ENCODE data around the gene ABCA5. TPM values are rescaled to one million over a fixed set of nuclear protein-coding genes. Genes with fewer than 3 reads are reported as not detected.

Gene ABCA5
- polyA plus RNA-seq, 1 donor (not counting 4 experiments of a cell fraction or from before 2014, with no cell fraction given): 11.1 TPM

- FAIRE-seq: no peak
These were observed 106.8 kb downstream of the ABCA5 start for GRCh38 chr17:69220098-69220497.

DNA sequence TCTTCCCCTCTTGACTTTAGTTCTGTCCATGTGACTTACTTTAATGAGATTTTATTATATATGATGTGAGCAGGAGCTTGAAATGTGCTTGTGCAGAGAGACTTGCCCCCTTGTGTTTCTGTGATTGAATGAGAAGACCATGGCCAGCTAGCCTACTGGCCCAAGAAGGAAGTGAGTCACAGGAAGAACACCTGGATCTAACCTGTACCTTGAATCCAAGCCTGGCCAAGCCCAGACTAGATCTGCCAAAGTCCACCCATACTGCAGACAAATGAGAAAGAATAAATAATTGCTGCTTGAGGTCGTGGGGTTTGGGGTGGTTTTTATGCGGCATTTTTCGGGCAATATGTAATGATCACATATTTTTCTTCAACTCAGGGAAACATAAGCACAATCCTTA lies 107.9 kb downstream of the ABCA5 start:
- DNase-seq (ENCODE audit: low read depth, low spot score) (peak; percentile 7), FAIRE-seq (peak; percentile 55)
- H3K27ac ChIP-seq (ENCODE audit: control insufficient read depth, insufficient read depth, low read length): no peak overlapping the region

More at GRCh38 chr17:69220098-69220497, 106.8 kb downstream of the ABCA5 start:
- dilution Hi-C loops (cut with MboI; ENCODE audit: extremely low pct_ligation_motif_present, low sequenced_read_pairs): no loop called here
- no peaks in the 10 kb centered on the region for H3K9me1 ChIP-seq (ENCODE audit: control insufficient read depth, extremely low read depth, insufficient read depth, low read length)
- DNase-seq (ENCODE audit: low read depth, low spot score): no peak
- H3K4me2 ChIP-seq (ENCODE audit: control insufficient read depth, extremely low read depth, insufficient read depth, low read depth, low read length): no peak overlapping the region
- H2AFZ ChIP-seq (ENCODE audit: control insufficient read depth, low read length): no peak overlapping the region
- TF ChIP-seq, protein P1, sequence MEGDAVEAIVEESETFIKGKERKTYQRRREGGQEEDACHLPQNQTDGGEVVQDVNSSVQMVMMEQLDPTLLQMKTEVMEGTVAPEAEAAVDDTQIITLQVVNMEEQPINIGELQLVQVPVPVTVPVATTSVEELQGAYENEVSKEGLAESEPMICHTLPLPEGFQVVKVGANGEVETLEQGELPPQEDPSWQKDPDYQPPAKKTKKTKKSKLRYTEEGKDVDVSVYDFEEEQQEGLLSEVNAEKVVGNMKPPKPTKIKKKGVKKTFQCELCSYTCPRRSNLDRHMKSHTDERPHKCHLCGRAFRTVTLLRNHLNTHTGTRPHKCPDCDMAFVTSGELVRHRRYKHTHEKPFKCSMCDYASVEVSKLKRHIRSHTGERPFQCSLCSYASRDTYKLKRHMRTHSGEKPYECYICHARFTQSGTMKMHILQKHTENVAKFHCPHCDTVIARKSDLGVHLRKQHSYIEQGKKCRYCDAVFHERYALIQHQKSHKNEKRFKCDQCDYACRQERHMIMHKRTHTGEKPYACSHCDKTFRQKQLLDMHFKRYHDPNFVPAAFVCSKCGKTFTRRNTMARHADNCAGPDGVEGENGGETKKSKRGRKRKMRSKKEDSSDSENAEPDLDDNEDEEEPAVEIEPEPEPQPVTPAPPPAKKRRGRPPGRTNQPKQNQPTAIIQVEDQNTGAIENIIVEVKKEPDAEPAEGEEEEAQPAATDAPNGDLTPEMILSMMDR (optimal IDR thresholded peaks at IDR 0.05 in 1 of 3, IDR thresholded peaks at IDR 0.05 in 1 of 3, conservative IDR thresholded peaks at IDR 0.05 in 1 of 3; ENCODE audit: extremely low read depth in 1 of 3, insufficient read depth in 2 of 3, low read length in 3 of 3): no peak
- no peak for TF ChIP-seq EZH2 (IDR thresholded peaks at IDR 0.05; ENCODE audit: low read length)
- H3K36me3 ChIP-seq (ENCODE audit: control insufficient read depth in 2 of 2, extremely low read depth in 1 of 2, insufficient read depth in 2 of 2, low read length in 2 of 2): no peaks in the 10 kb centered on the region
- no peaks in the 10 kb centered on the region for H3K79me2 ChIP-seq (ENCODE audit: control insufficient read depth, insufficient read depth, low read length)
- no peak overlapping the region for H3K27ac ChIP-seq (ENCODE audit: control insufficient read depth, insufficient read depth, low read length)
- no peaks in the 10 kb centered on the region for H3K9me3 ChIP-seq (ENCODE audit: control insufficient read depth, low read depth, low read length)
- peaks cover 5% of the 10 kb centered on the region for H3K4me1 ChIP-seq (ENCODE audit: control insufficient read depth, extremely low read depth, insufficient read depth, low read length)
- H3K27me3 ChIP-seq (ENCODE audit: control insufficient read depth, extremely low read depth, insufficient read depth, low read length): no peaks in the 10 kb centered on the region
- H3K9ac ChIP-seq (ENCODE audit: control insufficient read depth, extremely low read depth, insufficient read depth, low read length): no peak overlapping the region
- no peak overlapping the region for H3K4me3 ChIP-seq (ENCODE audit: control insufficient read depth in 2 of 3, extremely low read depth in 1 of 3, insufficient read depth in 2 of 3, low read depth in 1 of 3, low read length in 3 of 3)
- H4K20me1 ChIP-seq (ENCODE audit: control insufficient read depth, extremely low read depth, insufficient read depth, low read length): no peaks in the 10 kb centered on the region

More for the DNA sequence above, 107.9 kb downstream of the ABCA5 start:
- no peaks in the 10 kb centered on the region for H3K79me2 ChIP-seq (ENCODE audit: control insufficient read depth, insufficient read depth, low read length)
- no peak overlapping the region for H3K4me3 ChIP-seq (ENCODE audit: control insufficient read depth in 2 of 3, extremely low read depth in 1 of 3, insufficient read depth in 2 of 3, low read depth in 1 of 3, low read length in 3 of 3)
- no peaks in the 10 kb centered on the region for H3K9me3 ChIP-seq (ENCODE audit: control insufficient read depth, low read depth, low read length)
- H4K20me1 ChIP-seq (ENCODE audit: control insufficient read depth, extremely low read depth, insufficient read depth, low read length): no peaks in the 10 kb centered on the region
- H3K4me2 ChIP-seq (ENCODE audit: control insufficient read depth, extremely low read depth, insufficient read depth, low read depth, low read length): peak overlapping the region; percentile 20
- H3K36me3 ChIP-seq (ENCODE audit: control insufficient read depth in 2 of 2, extremely low read depth in 1 of 2, insufficient read depth in 2 of 2, low read length in 2 of 2): no peaks in the 10 kb centered on the region
- H3K27me3 ChIP-seq (ENCODE audit: control insufficient read depth, extremely low read depth, insufficient read depth, low read length): no peaks in the 10 kb centered on the region
- dilution Hi-C loops (cut with MboI; ENCODE audit: extremely low pct_ligation_motif_present, low sequenced_read_pairs): no loop called here
- H3K9me1 ChIP-seq (ENCODE audit: control insufficient read depth, extremely low read depth, insufficient read depth, low read length): no peaks in the 10 kb centered on the region
- H3K9ac ChIP-seq (ENCODE audit: control insufficient read depth, extremely low read depth, insufficient read depth, low read length): no peak overlapping the region
- peak overlapping the region; percentile 14 for H2AFZ ChIP-seq (ENCODE audit: control insufficient read depth, low read length)
- TF ChIP-seq EZH2 (IDR thresholded peaks at IDR 0.05; ENCODE audit: low read length): no peak
- TF ChIP-seq, protein P1 (optimal IDR thresholded peaks at IDR 0.05 in 1 of 3, IDR thresholded peaks at IDR 0.05 in 1 of 3, conservative IDR thresholded peaks at IDR 0.05 in 1 of 3; ENCODE audit: extremely low read depth in 1 of 3, insufficient read depth in 2 of 3, low read length in 3 of 3): no peak
- peaks cover 5% of the 10 kb centered on the region for H3K4me1 ChIP-seq (ENCODE audit: control insufficient read depth, extremely low read depth, insufficient read depth, low read length)

Measured in keratinocyte (primary cell).